GM12872 (cell line): ENCODE data around the gene GRIK2.

ENCODE experiments used
- TF ChIP-seq, protein P1 (sequence below): IDR thresholded peaks from 3 replicates; pipeline ENCODE4 v1.5.1; 2011; ENCODE audit warnings: low read depth, mild to moderate bottlenecking, low read length, moderate library complexity; ENCODE audit not compliant: insufficient read depth

The GRIK2 gene

DNA sequence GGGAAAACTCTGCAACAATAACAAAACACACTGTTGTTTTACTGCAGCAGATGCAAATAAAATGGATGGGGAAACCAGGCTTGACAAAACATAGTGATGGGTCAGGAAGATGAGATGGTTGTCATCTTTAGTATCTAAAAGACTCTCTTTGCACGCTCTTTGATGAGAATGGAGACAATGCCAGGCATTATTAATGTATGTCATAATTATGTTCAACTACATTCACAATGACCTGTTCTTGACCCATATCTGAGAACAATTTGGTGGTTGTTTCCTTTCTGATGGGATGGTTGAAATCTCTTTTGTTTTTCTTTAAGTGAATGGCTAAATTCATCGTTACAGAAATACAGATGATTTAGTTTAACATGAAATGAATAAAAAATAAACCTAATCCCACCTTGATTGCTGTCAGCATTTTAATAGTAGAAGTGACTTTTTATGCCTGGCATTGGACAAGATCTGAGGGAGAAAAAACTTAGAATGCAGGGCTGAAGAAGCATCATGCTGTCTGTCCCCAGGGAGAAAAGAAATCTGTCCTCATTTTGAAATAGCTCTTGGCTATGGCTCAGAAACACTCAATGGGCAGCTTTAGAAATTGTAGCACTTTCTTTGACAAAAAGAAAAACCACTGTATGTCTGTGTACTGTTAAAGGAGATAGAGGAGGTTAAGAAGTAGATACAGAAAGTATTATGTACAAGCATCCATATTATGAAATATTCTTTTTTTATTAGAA, 12.4 kb upstream of the GRIK2 start:
- TF ChIP-seq, protein P1, sequence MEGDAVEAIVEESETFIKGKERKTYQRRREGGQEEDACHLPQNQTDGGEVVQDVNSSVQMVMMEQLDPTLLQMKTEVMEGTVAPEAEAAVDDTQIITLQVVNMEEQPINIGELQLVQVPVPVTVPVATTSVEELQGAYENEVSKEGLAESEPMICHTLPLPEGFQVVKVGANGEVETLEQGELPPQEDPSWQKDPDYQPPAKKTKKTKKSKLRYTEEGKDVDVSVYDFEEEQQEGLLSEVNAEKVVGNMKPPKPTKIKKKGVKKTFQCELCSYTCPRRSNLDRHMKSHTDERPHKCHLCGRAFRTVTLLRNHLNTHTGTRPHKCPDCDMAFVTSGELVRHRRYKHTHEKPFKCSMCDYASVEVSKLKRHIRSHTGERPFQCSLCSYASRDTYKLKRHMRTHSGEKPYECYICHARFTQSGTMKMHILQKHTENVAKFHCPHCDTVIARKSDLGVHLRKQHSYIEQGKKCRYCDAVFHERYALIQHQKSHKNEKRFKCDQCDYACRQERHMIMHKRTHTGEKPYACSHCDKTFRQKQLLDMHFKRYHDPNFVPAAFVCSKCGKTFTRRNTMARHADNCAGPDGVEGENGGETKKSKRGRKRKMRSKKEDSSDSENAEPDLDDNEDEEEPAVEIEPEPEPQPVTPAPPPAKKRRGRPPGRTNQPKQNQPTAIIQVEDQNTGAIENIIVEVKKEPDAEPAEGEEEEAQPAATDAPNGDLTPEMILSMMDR: no peak

DNA sequence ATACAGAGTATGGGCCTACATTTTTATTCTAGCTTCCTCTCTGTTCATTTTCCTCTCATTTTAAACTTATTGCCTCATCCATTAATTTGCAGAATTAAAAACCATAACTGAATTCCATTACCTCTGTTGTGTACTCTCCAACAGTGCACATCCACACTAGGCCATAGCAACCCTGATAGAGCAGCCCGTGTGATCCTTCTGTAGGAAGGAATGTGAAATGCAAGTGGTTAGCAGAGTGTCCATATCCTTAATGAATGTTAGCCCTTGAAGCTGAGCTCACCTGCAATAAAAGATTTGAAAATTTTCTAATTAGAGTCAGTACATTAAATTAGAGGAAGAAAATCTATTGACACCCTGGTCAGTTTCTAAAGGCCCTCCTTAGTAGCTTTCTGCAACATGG, 6.5 kb upstream of the GRIK2 start:
- TF ChIP-seq, protein P1: no peak

DNA sequence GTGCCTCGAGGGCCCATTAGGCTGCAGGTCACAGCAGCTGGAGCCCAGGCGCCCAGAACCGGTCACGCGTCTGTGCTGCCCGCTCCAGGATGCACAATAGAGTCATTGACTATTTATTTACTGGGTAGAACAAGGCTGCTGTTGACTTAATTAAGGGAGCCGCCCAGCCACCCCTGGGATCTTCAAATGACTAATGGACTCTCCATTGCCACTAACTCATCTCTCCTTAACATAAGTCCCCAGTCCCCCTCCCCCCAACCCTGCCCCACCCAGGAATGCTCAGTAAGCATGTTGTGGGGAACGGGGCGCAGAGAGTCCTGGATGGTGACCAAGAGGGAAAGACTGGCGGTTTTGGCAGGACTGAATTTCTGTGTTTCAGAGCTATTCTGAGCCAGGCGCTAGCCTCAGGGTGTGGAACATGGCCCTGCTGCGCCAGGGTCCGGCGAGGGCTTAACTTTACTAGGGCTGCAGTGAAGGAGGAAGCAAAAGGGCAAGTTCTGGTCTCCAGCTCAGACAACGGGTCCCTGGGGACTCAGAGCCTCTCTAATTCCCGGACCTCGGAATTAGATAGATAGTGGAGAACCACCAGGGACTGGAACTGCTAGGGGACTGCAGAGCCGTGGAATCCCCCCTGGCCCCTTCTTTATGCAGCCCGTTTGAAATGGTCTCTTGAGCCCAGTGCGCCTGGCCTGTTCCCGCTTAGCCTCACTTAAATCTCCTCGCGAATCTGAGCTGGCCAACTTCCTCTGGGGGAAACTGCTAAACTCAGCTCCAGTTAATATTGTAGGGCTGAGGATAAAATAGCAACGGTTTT, 1.5 kb upstream of the GRIK2 start:
- TF ChIP-seq, protein P1: no peak

DNA sequence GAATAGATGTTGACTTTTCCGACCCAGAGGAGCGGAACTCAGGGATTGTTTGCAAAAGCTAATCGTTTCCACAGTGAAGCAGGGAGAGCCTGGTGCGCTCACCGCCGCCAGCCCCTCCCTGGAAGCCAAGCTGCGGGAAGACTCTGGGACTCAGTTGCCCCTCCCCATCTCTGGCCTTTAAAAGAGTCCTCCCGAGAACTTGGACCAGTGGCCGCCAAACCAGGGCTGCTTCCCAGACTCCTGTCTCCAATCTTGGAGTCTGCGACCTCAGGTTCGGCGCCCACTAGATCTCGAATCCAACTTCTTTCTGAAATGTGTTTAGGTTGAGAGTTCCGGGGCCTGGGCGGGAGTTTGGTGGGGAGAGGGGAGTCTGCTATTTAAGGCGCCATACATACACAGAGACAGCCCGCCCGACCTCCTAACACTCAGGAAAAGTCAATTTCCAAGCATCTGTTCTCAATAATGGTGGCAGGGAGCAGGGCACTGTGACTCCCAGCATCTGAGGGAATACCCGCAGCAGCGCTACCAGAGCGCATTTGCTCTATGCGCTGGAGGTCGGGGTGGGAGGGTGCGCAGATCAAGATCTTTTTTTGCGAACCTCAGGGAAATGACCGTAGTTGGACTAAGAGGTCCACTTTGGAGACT, 800 bp upstream of the GRIK2 start:
- TF ChIP-seq, protein P1: no peak

DNA sequence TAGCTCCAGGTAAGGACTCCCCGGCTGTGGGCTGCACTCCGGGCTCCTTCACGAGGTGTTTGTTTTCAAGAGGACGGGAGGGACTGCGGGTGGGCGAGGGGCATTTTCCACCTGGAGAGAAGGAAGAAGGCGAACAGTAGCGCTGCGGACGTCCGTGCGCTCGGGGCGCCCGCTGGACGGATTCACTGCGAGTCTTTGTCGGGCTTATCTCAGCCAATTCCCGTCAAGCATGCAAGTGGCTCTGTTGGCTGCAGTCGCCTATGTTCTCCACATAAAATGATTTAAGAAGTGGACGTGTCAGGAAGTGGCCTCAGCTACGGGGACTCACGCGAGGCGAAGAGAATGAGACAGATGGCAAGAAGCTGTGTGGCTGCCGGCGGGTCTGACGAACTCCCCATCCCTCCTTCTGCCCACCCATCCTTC, 332 bp downstream of the GRIK2 start:
- TF ChIP-seq, protein P1: no peak

DNA sequence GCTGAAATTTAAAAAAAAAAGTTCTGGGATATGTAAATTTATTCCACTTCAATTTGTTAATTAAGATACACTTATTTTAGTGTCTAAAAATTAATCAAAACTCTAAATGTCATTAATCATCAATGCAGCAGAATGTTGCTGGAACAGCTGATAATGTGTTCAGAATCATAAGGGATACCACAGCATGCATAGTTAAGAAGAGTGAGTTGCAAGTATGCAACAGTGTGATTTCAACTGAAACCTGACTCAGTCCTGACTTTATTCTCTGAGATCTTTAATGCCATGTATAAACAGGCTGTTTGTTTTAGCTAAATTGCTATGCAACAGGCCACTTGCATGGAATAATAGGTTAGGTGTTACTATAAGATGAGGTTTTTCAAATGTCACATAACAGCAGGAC, 1.4 kb downstream of the GRIK2 start:
- TF ChIP-seq, protein P1: no peak

DNA sequence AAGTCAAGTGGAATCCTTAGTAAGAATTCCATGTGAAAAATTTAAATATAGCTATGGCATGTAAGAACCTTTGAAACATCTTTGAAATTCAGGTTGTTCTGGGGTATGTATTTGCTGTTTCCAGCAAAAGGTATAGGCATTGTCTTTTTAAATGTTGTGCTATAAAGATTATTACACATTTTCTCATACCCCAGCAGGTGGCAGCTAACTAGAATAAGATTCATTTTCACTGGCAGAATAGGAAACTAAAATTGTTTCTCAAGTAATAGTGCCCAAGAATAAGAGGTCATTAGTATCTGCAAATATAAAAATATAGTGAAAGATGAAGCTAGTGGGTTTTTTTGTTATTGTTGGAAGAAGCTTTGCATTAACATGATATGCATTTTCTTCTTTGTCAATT, 1.8 kb downstream of the GRIK2 start:
- TF ChIP-seq, protein P1: no peak
